ENCODE data around the gene RBM25.

- TF ChIP-seq CTCF (IDR thresholded peaks at IDR 0.05) (no peak), POLR2AphosphoS5 (IDR thresholded peaks at IDR 0.05) (no peak)
Observed at GRCh38 chr14:73143617-73144016, 85.3 kb downstream of the RBM25 start.
